ENCODE measurements around the gene APOBEC3F.

DNA sequence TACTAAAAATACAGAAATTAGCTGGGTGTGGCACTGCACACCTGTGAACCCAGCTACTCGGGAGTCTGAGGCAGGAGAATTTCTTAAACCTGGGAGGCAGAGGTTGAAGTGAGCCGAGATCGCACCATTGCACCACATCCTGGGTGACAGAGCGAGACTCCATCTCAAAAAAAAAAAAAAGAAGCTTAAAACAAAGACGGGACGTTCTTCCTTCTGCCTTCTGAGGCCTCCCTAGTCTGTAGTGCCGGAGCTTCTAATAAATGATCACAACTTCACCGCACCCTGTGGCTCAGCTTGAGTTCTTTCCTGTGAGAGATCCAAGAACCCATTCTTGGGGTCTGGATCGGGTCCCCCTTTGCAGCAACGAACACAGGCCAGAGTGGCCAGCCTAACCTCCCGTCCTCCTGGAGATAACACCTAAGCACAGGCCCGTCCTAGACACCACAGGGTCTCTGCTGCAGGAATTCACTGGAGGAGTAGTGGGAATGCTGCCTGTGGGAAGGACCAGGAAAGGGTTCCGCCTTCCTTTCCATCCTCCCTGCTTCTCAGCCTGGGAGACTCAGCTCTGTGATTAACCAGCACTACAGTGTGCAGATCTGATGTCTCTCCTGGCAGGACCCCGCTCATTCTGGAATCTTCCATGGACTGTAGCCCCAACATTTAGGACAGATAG lies 54.2 kb downstream of the APOBEC3F start:
- no peak for TF ChIP-seq POLR2A (IDR thresholded peaks at IDR 0.05; ENCODE audit: low read length)
- no peak for TF ChIP-seq GATA1 (IDR thresholded peaks at IDR 0.05; ENCODE audit: low read depth, low read length)

Data from erythroblast (primary cell).